Mucosa of descending colon (tissue), 3 donors: ENCODE results near the gene TCF7L2. TPM values are rescaled to one million over a fixed set of nuclear protein-coding genes. Genes with fewer than 3 reads are reported as not detected.

Experiments
- ATAC-seq: fragments of 200-7000 bp; cut with Tn5 transposase; one replicate; pipeline ENCODE4 v1.9.1; 2020; ENCODE audit warnings: mild to moderate bottlenecking, moderate library complexity
- DNase-seq, 3 donors: peaks; one replicate each; pipeline ENCODE4 v3.0.0-alpha.2; 2020
- H3K36me3 ChIP-seq: fragments of 200-600 bp; one replicate; pipeline ENCODE4 v1.8.0; 2021; ENCODE audit warnings: low read depth, mild to moderate bottlenecking
- H3K4me1 ChIP-seq: fragments of 200-600 bp; one replicate; pipeline ENCODE4 v1.8.0; 2021; ENCODE audit warnings: low read depth, mild to moderate bottlenecking
- H3K4me3 ChIP-seq: fragments of 200-600 bp; one replicate; pipeline ENCODE4 v1.8.0; 2021; ENCODE audit warnings: mild to moderate bottlenecking
- H3K9me3 ChIP-seq: fragments of 200-600 bp; one replicate; pipeline ENCODE4 v1.8.0; 2021; ENCODE audit warnings: mild to moderate bottlenecking
- intact Hi-C, 2 donors: fragments of 100-400 bp; cut with DNase I in 1 of 2; cut with micrococcal nuclease in 1 of 2; formaldehyde crosslinking; loops; one replicate each; pipeline versions ENCODE4 v1.11.0 to v1.11.1; 2022; cut with DNase I, micrococcal nuclease
- total RNA-seq, 3 donors: library from RNA; stranded (reverse); fragmentation: NEBNext Ultra II Directional in 2 of 3; extraction: Animal tissue kit (Norgen Biotek cat#: 25700) in 2 of 3; gene quantifications; one replicate each; pipeline versions ENCODE4 v1.2.1 to v1.2.4, GENCODE V29; 2021 to 2023
- TF ChIP-seq, protein P1 (sequence below): fragments of 200-600 bp; IDR thresholded peaks from one replicate; pipeline ENCODE4 v1.8.0; 2022; ENCODE audit warnings: antibody characterized with exemption, mild to moderate bottlenecking
- donor health status: DM: no; HTN: no; CAD: no; lungs with moderate emphysema.
- donor health status: DM: no; HTN: no; CAD: no.
- donor health status: DM: no; HTN: yes; CAD: no.

TCF7L2 gene
- total RNA-seq, 3 donors from 2014 or later, result 99.6 to 182 (median 102) TPM

DNA sequence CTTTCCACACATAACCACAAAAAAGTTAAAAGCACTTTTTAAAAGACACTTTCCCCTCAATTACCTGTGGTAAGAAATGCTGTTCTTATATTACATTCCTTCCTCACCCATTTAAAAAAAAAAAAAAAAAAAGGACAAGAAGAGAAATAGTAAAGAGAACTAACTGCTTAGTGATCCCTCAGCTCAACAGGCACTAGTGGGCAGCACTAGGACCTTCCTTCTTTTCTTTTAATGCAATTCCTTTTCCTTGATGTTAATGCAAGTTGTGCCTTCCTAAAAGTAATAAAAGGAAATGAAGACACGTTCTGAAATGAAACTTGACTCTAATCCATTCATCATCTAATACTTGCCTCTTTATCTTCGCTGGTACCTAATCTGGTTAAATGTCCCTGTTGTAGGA is 189.7 kb downstream of the TCF7L2 start:
- DNase-seq (no peak), ATAC-seq (no peak)
- TF ChIP-seq, protein P1, sequence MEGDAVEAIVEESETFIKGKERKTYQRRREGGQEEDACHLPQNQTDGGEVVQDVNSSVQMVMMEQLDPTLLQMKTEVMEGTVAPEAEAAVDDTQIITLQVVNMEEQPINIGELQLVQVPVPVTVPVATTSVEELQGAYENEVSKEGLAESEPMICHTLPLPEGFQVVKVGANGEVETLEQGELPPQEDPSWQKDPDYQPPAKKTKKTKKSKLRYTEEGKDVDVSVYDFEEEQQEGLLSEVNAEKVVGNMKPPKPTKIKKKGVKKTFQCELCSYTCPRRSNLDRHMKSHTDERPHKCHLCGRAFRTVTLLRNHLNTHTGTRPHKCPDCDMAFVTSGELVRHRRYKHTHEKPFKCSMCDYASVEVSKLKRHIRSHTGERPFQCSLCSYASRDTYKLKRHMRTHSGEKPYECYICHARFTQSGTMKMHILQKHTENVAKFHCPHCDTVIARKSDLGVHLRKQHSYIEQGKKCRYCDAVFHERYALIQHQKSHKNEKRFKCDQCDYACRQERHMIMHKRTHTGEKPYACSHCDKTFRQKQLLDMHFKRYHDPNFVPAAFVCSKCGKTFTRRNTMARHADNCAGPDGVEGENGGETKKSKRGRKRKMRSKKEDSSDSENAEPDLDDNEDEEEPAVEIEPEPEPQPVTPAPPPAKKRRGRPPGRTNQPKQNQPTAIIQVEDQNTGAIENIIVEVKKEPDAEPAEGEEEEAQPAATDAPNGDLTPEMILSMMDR, result no peak
- H3K4me1 ChIP-seq, result no peaks in the 10 kb centered on the region
- H3K36me3 ChIP-seq, result no peaks in the 10 kb centered on the region
- no peaks in the 10 kb centered on the region for H3K9me3 ChIP-seq
- intact Hi-C loops, result loop anchor here in 1 of 2 donors (10.0 kb wide), 1 partner anchor 185 kb away; the partner anchor contains the start of gene TCF7L2
- no peak overlapping the region for H3K4me3 ChIP-seq

DNA sequence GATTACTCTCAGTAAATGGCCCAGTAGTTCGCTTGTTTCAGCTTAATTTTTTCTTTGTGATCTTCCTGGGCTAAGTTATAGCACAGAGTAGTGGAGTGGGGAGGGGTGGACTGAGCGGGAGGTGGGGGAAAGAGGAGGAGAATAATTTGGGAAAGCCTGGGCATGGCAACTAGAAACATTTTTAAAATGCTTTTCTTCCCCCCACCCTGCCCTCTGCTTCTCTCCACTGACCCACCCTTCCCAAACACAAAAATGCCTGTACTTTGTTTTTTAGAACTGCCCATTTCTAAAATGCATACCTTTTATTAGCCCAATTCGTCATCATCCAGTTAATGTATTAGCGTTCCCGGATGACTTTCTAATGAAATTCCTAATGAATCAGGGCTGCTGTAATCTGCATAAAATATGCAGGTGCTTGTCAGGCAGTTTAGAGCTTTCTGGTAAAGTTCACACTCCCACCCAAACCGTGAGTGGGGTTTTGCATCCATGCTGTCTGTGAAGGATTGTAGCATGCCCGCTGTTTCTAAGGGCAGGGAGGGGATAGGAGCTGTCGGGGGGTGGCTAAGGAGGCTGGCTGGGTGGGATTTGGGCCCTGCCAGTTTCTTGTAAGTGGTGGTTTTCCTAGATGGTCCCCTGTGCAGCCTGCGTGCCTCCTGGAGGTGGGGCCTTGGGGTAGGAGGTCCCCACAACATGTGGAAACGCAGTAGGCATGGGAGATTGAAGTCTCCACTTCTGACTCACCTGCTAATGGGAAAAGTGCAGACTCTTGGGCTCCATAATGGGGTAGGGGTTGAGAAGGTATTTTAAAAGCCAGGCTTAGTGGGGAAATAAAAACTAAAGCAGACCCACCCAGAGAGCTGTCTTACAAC is 190.3 kb downstream of the TCF7L2 start:
- Histone ChIP-seq H3K36me3 (no peaks in the 10 kb centered on the region), H3K4me3 (no peak overlapping the region), H3K4me1 (no peaks in the 10 kb centered on the region), H3K9me3 (no peaks in the 10 kb centered on the region)
- no peak for ATAC-seq
- intact Hi-C loops, result no loop called here
- TF ChIP-seq, protein P1, result no peak
- DNase-seq, result no peak

DNA sequence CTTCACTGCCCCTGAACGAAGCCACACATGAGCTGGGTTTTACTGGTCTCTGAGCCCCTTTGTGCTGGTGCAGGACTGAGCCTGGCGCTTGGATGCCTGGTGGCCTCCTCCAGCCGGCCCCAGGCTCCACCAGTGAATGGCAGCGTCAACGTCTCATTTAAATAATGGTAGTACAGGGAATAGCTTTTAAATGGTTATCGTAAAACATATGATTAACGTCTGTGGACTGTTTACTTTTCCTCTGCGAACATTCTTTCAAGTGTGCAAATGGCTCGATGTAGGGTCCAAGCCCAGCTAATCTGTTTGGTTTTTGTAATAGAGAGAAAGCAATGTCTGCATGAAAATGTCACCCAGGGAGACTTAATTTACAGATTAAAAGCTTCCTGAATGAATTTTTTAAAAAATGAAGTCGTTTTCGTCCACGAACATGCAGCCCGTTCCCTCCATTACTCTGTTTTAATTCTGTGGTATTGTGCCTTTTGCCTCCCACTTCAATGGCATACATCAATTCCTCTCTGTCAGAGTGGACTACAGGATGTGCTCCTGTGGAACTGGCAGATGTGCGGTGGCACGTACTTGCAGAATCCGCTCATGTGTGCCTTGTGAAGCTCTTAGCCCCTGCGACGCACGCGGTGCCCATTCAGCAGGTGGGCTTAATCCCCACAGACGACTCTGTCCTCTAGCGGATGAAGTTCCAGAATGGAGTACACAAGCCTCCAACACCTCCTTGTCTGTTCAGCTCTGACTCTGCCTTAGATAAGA is 192.7 kb downstream of the TCF7L2 start:
- Histone ChIP-seq H3K4me1 (no peaks in the 10 kb centered on the region), H3K9me3 (no peaks in the 10 kb centered on the region), H3K36me3 (no peaks in the 10 kb centered on the region), H3K4me3 (no peak overlapping the region)
- ATAC-seq (no peak), DNase-seq (no peak)
- TF ChIP-seq, protein P1, result no peak
- intact Hi-C loops, result no loop called here

DNA sequence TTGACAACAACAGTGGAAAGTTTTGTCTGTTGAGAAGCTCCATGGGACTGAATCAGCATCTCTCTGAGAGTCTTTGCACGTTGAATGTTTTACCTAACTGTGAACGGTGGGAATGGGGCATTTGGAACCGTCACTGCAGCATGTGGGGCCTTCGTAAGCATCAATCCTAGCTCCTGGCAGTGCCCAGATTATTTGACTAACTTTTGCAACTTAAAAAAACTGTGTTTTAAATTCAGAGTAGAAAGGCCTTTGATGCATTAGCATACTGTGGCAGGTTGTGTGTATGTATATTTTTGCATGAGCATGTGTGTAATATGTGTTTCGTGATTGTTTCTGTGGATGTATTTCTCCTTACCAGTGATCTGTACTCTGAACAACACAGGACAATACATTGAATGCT is 194.5 kb downstream of the TCF7L2 start:
- TF ChIP-seq, protein P1, result no peak
- H3K9me3 ChIP-seq, result no peaks in the 10 kb centered on the region
- no peaks in the 10 kb centered on the region for H3K36me3 ChIP-seq
- H3K4me1 ChIP-seq, result no peaks in the 10 kb centered on the region
- no peak for DNase-seq
- H3K4me3 ChIP-seq, result no peak overlapping the region
- intact Hi-C loops, result no loop called here
- no peak for ATAC-seq

DNA sequence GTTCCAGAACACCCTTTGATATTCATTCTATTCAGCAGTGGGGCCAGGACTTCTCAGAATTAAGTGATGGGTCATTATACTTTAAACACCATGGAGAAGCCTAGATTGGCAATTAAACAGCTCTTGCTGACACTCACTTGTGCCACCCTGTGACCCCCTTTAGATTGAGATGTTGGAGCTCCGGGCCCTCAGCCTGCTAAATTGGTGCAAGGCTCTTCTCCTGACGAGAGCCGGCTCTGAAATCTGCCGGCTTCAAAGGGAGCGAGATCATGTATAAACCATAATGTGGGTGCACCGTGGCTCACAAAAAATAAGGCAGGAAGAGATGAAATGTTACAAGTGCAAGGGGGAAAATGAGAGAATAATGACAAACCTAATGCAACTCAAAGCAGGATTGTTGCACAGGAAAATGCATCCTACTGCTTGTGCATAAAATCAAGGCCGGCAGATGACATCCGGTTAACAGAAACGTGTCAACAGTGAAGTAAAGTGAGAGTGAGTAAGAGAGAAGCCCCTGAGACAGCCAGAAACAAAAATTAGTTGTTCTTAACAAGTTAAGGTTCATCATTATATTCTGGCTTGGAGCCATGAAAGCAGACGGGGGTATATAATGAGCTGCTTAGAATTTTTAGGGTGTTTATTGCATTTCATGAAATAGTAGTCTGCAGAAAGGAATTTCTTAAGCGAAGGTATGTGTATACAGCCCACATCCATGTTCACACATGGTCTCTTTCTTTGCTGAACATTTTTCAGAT is 198.2 kb downstream of the TCF7L2 start:
- Histone ChIP-seq H3K4me1 (no peaks in the 10 kb centered on the region), H3K4me3 (no peak overlapping the region), H3K36me3 (no peaks in the 10 kb centered on the region), H3K9me3 (no peaks in the 10 kb centered on the region)
- ATAC-seq (no peak), DNase-seq (no peak)
- intact Hi-C loops, result no loop called here
- TF ChIP-seq, protein P1, result no peak
